CD14-positive monocyte (primary cell): ENCODE data around the gene NRP2. TPM values are rescaled to one million over a fixed set of nuclear protein-coding genes. Genes with fewer than 3 reads are reported as not detected.

Experiments used
- DNase-seq, 3 donors: peaks; one replicate each; pipeline ENCODE4 v3.0.0-alpha.2; 2011 to 2022
- H2AFZ ChIP-seq: 2 replicates; pipeline ENCODE4 v1.6.0; 2012; ENCODE audit warnings: mild to moderate bottlenecking, low read depth, low read length, inconsistent platforms; ENCODE audit not compliant: insufficient read depth, poor library complexity, severe bottlenecking
- H3K27ac ChIP-seq, 2 donors: 1 replicate in 1 of 2; 2 replicates in 1 of 2; pipeline ENCODE4 v1.5.1; 2012 to 2013; ENCODE audit warnings: low read length in 2 of 2, control low read depth in 1 of 2, inconsistent platforms in 1 of 2, low read depth in 1 of 2, mild to moderate bottlenecking in 1 of 2
- H3K27me3 ChIP-seq, 2 donors: one replicate each; pipeline versions ENCODE4 v1.6.0 to v1.6.1; 2011 to 2013; ENCODE audit warnings: low read length in 2 of 2; ENCODE audit not compliant: control insufficient read depth in 2 of 2, insufficient read depth in 2 of 2
- H3K36me3 ChIP-seq, 2 donors: replicated peaks in 1 of 2; 1 replicate in 1 of 2; 2 replicates in 1 of 2; pipeline versions ENCODE4 v1.5.1 to v1.6.1; 2012 to 2013; ENCODE audit warnings: low read length in 2 of 2, control low read depth in 1 of 2, inconsistent platforms in 1 of 2, mild to moderate bottlenecking in 1 of 2; ENCODE audit not compliant: insufficient read depth in 2 of 2, control insufficient read depth in 1 of 2
- H3K4me1 ChIP-seq, 2 donors: 1 replicate in 1 of 2; 2 replicates in 1 of 2; pipeline versions ENCODE4 v1.5.1 to v1.6.1; 2012 to 2013; ENCODE audit warnings: low read length in 2 of 2, control low read depth in 1 of 2, inconsistent platforms in 1 of 2, mild to moderate bottlenecking in 1 of 2, moderate library complexity in 1 of 2; ENCODE audit not compliant: insufficient read depth in 2 of 2, control insufficient read depth in 1 of 2
- H3K4me2 ChIP-seq: replicated peaks from 2 replicates; pipeline ENCODE3; 2012; ENCODE audit warnings: low read length, moderate library complexity, mild to moderate bottlenecking; ENCODE audit not compliant: poor library complexity, severe bottlenecking; ENCODE audit errors: extremely low read depth
- H3K4me3 ChIP-seq, 3 experiments: fragments of 200-600 bp in 1 of 3; sonication (generic) in 1 of 3; replicated peaks in 1 of 3; 1 replicate in 2 of 3; 2 replicates in 1 of 3; pipeline ENCODE4 v1.5.1; 2011 to 2013; ENCODE audit warnings: low read length in 3 of 3, mild to moderate bottlenecking in 3 of 3, control low read depth in 2 of 3, low read depth in 2 of 3, inconsistent platforms in 1 of 3, moderate library complexity in 1 of 3
- H3K79me2 ChIP-seq: 2 replicates; pipeline ENCODE4 v1.6.0; 2012; ENCODE audit warnings: mild to moderate bottlenecking, control low read depth, inconsistent platforms, low read length, moderate library complexity; ENCODE audit not compliant: insufficient read depth
- H3K9ac ChIP-seq: 2 replicates; pipeline ENCODE4 v1.6.0; 2017; ENCODE audit warnings: low read length, mild to moderate bottlenecking; ENCODE audit not compliant: insufficient read depth, poor library complexity, severe bottlenecking
- H3K9me3 ChIP-seq, 2 donors: replicated peaks in 1 of 2; 1 replicate in 1 of 2; 2 replicates in 1 of 2; pipeline versions ENCODE4 v1.5.1 to v1.6.1; 2012 to 2013; ENCODE audit warnings: low read length in 2 of 2, control low read depth in 1 of 2; ENCODE audit not compliant: control insufficient read depth in 1 of 2, insufficient read depth in 1 of 2
- H4K20me1 ChIP-seq: 2 replicates; pipeline ENCODE4 v1.6.0; 2012; ENCODE audit warnings: mild to moderate bottlenecking, low read length, control low read depth, moderate library complexity; ENCODE audit not compliant: insufficient read depth
- H3K27ac Mint-ChIP-seq, 7 donors: one replicate each; pipeline ENCODE4 v1.8.0; 2020; ENCODE audit warnings: mild to moderate bottlenecking in 7 of 7, mixed read lengths in 7 of 7, moderate library complexity in 6 of 7, inconsistent platforms in 2 of 7
- H3K27me3 Mint-ChIP-seq, 3 donors: one replicate each; pipeline ENCODE4 v1.8.0; 2021 to 2022; ENCODE audit warnings: low read depth in 3 of 3, mild to moderate bottlenecking in 3 of 3, mixed read lengths in 3 of 3, moderate library complexity in 3 of 3, inconsistent platforms in 1 of 3
- H3K36me3 Mint-ChIP-seq, 2 donors: one replicate each; pipeline ENCODE4 v1.8.0; 2020; ENCODE audit warnings: mixed read lengths in 2 of 2, inconsistent platforms in 1 of 2, mild to moderate bottlenecking in 1 of 2
- H3K4me1 Mint-ChIP-seq: one replicate; pipeline ENCODE4 v1.8.0; 2020; ENCODE audit warnings: mild to moderate bottlenecking, mixed read lengths
- H3K4me3 Mint-ChIP-seq, 2 donors: one replicate each; pipeline ENCODE4 v1.8.0; 2020; ENCODE audit warnings: mild to moderate bottlenecking in 2 of 2, mixed read lengths in 2 of 2, moderate library complexity in 1 of 2
- H3K9me3 Mint-ChIP-seq, 7 donors: one replicate each; pipeline ENCODE4 v1.8.0; 2020 to 2022; ENCODE audit warnings: mixed read lengths in 7 of 7, mild to moderate bottlenecking in 6 of 7, moderate library complexity in 6 of 7, inconsistent platforms in 2 of 7
- CTCF ChIP-seq: fragments of 200-600 bp; IDR thresholded peaks from one replicate; pipeline ENCODE4 v1.8.0; 2022; ENCODE audit warnings: antibody characterized with exemption, mild to moderate bottlenecking
- WGBS: methylation state at CpG from one replicate; pipeline ENCODE4 v1.1.5; 2013; ENCODE audit warnings: missing lambda C conversion rate; ENCODE audit not compliant: insufficient coverage; 5-methylcytosine and 5-hydroxymethylcytosine counted together
- intact Hi-C, 2 donors: fragments of 100-400 bp; cut with micrococcal nuclease; formaldehyde crosslinking; loops; one replicate each; pipeline versions ENCODE4 v1.15.0 to v1.15.1; 2023
- polyA plus RNA-seq, 3 donors: library from polyadenylated mRNA; depleted of rRNA in 1 of 3; unstranded in 2 of 3; stranded (reverse) in 1 of 3; fragments of 300-500 nt in 2 of 3; fragments of >200 nt in 1 of 3; fragmentation: Illumina TruSeq in 2 of 3; gene quantifications; 1 replicate in 2 of 3; 2 replicates in 1 of 3; pipeline ENCODE4 v1.2.3, GENCODE V29; 2012 to 2021

Gene NRP2
- polyA plus RNA-seq, 3 donors, result 0.97 to 3.3 (median 1.6) TPM

GRCh38 chr2:205651719-205652118, 30.6 kb upstream of the NRP2 start:
- Mint-ChIP-seq H3K27ac (no peak overlapping the region), H3K36me3 (no peaks in the 10 kb centered on the region), H3K9me3 (no peaks in the 10 kb centered on the region), H3K4me1 (peaks cover 3% of the 10 kb centered on the region), H3K4me3 (no peak overlapping the region), H3K27me3 (peaks cover 17 to 20% (median 17%) of the 10 kb centered on the region in 3 donors)
- H3K4me2 ChIP-seq, result no peak overlapping the region
- DNase-seq, result no peak
- H3K79me2 ChIP-seq, result no peaks in the 10 kb centered on the region
- peaks cover 0 to 3% of the 10 kb centered on the region in 2 donors for H3K27me3 ChIP-seq
- H3K4me3 ChIP-seq, result no peak overlapping the region
- no peak overlapping the region for H3K9ac ChIP-seq
- WGBS, result no CpG with 5 or more reads among the region's 1 CpG
- H3K27ac ChIP-seq, result no peak overlapping the region
- intact Hi-C loops, result no loop called here
- no peaks in the 10 kb centered on the region for H3K9me3 ChIP-seq
- H3K4me1 ChIP-seq, result no peaks in the 10 kb centered on the region
- no peak for TF ChIP-seq CTCF
- no peak overlapping the region for H2AFZ ChIP-seq
- H4K20me1 ChIP-seq, result no peaks in the 10 kb centered on the region
- no peaks in the 10 kb centered on the region for H3K36me3 ChIP-seq

- no peaks in the 10 kb centered on the region for H3K36me3 Mint-ChIP-seq
- H3K36me3 ChIP-seq, result no peaks in the 10 kb centered on the region
- peaks cover 4 to 11% (median 7%) of the 10 kb centered on the region in 3 donors for H3K27me3 Mint-ChIP-seq
- no peaks in the 10 kb centered on the region for H3K4me1 Mint-ChIP-seq
- WGBS, result 93% methylated on average over 5 of the region's 10 CpGs
- peaks cover 0 to 4% of the 10 kb centered on the region in 2 donors for H3K27me3 ChIP-seq
- no peaks in the 10 kb centered on the region for H3K79me2 ChIP-seq
- no peak overlapping the region for H3K4me3 Mint-ChIP-seq
- H3K4me1 ChIP-seq, result no peaks in the 10 kb centered on the region
- H3K9ac ChIP-seq, result no peak overlapping the region
- H4K20me1 ChIP-seq, result no peaks in the 10 kb centered on the region
- no peak overlapping the region for H3K4me2 ChIP-seq
- no peak overlapping the region for H3K27ac ChIP-seq
- H3K9me3 ChIP-seq, result no peaks in the 10 kb centered on the region
- no peak overlapping the region for H3K27ac Mint-ChIP-seq
- DNase-seq, result no peak
- peaks cover 0 to 2% (median 0%) of the 10 kb centered on the region in 7 donors for H3K9me3 Mint-ChIP-seq
- H3K4me3 ChIP-seq, result no peak overlapping the region
- intact Hi-C loops, result no loop called here
- no peak overlapping the region for H2AFZ ChIP-seq
- TF ChIP-seq CTCF, result no peak
Observed at GRCh38 chr2:205654878-205655605, 27.3 kb upstream of the NRP2 start.
